Psoas muscle (tissue), 8 donors: ENCODE data around the gene LIX1L. TPM values are rescaled to one million over a fixed set of nuclear protein-coding genes. Genes with fewer than 3 reads are reported as not detected.
"Not testable (repeated sequence)": the region's sequence is repeated elsewhere in the genome, so short reads cannot be mapped to it uniquely, and the experiment has no call there.

Source experiments
- ATAC-seq, 4 donors: fragments of 200-7000 bp; cut with Tn5 transposase; one replicate each; pipeline ENCODE4 v1.9.1; 2020; ENCODE audit warnings: moderate library complexity in 3 of 4, mild to moderate bottlenecking in 2 of 4
- DNase-seq, 2 donors: peaks; one replicate each; pipeline ENCODE4 v3.0.0-alpha.2; 2020
- H3K27ac ChIP-seq: fragments of 200-600 bp; one replicate; pipeline ENCODE4 v1.8.0; 2022
- H3K27me3 ChIP-seq, 3 donors: fragments of 200-600 bp in 1 of 3; one replicate each; pipeline versions ENCODE4 v1.6.1 to v1.8.0; 2013 to 2022; ENCODE audit warnings: low read length in 2 of 3, mild to moderate bottlenecking in 2 of 3, moderate library complexity in 1 of 3; ENCODE audit not compliant: insufficient read depth in 3 of 3
- H3K36me3 ChIP-seq, 2 donors: fragments of 200-600 bp in 1 of 2; one replicate each; pipeline versions ENCODE4 v1.6.1 to v1.8.0; 2013 to 2022; ENCODE audit warnings: low read depth in 1 of 2, mild to moderate bottlenecking in 1 of 2, moderate library complexity in 1 of 2; ENCODE audit not compliant: insufficient read depth in 1 of 2
- H3K4me1 ChIP-seq: fragments of 200-600 bp; one replicate; pipeline ENCODE4 v1.8.0; 2022
- H3K4me3 ChIP-seq: fragments of 200-600 bp; one replicate; pipeline ENCODE4 v1.8.0; 2022; ENCODE audit warnings: mild to moderate bottlenecking
- H3K9me3 ChIP-seq: fragments of 200-600 bp; one replicate; pipeline ENCODE4 v1.8.0; 2022
- WGBS, 3 donors: extraction: QIAGEN DNeasy Blood & Tissue Kit; methylation state at CpG; one replicate each; pipeline versions ENCODE4 v1.1.6 to v1.1.7; 2013; 5-methylcytosine and 5-hydroxymethylcytosine counted together
- intact Hi-C, 2 donors: fragments of 100-400 bp; cut with DNase I; formaldehyde crosslinking; loops; one replicate each; pipeline versions ENCODE4 v1.11.0 to v1.14.2; 2022
- polyA plus RNA-seq, 3 donors: library from polyadenylated mRNA; stranded (reverse); fragments of 200-250 nt; gene quantifications; one replicate each; pipeline ENCODE4 v1.2.3, GENCODE V29; 2013
- total RNA-seq, 4 donors: library from RNA; stranded (reverse); fragmentation: NEBNext Ultra II Directional in 2 of 4; extraction: Animal tissue kit (Norgen Biotek cat#: 25700) in 2 of 4; gene quantifications; one replicate each; pipeline versions ENCODE4 v1.2.1 to v1.2.4, GENCODE V29; 2021 to 2023
- TF ChIP-seq, protein P1 (sequence below): fragments of 200-600 bp; IDR thresholded peaks from one replicate; pipeline ENCODE4 v1.8.0; 2022; ENCODE audit warnings: antibody characterized with exemption
- donor health status: healthy with polysubstance abuse.
- donor health status: DM: no; HTN: no; CAD: no; lungs with moderate emphysema.
- donor health status: Bipolar disorder and iron deficiency.
- donor health status: healthy.
- donor health status: DM: yes; HTN: yes; CAD: no.
- donor health status: DM: no; HTN: no; CAD: no.
- donor health status: DM: no; HTN: no; CAD: no.
- donor health status: DM: yes; HTN: yes; CAD: no.

Gene LIX1L
- total and polyA plus RNA-seq, 7 donors, result 14.6 to 59.7 (median 28.1) TPM

DNA sequence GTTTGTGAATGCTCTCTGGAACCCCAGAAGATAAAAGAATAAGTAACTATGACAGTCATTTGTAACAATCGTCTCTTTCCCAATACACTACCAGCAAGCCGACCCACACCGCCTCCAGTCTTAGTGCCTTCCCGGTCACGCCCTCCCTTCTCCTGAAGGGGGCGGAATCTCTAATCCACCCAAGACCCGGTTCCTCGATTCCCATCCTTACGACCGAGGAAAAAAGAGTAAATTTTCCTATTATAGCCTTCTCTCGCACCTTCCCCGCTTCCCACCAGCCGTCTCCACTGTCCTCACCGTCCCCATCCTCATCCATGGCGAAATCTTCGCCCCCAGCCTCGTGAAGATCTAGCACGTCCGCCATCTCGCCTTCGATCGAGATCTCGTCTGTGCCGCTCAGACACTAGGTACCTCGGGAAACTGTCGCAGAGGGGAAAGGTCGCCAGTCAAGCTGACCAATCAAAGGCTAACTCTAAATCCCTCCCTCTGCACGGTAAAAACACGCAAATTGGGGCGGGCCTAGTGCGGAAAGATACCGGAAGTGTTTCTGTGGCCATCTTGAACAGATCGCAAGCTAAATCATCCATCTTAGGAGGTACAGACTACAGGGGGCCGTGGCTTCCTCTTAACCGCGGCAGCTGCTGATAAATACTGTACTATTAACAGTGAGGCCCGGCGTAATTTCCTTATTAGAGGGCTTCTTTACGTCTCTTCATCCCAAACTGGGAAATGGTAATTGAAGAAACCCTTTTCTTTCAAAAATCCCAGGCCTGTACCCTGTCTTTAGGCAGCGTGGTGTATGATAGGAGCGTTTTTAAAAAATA, 30.5 kb downstream of the LIX1L start, which contains the start of gene RBM8A:
RBM8A (minus strand) TSS at position 422 of the 824 bp plus-strand sequence; CDS start at position 364, 58 bp downstream.
- WGBS, 3 donors, result 0 to 1% (median 0%) methylated on average over 41 of the region's 41 CpGs
- DNase-seq (peak; percentile 91 to 96), ATAC-seq (peak; percentile 95 to 99 (median 96))
- no peaks in the 10 kb centered on the region for H3K27me3 ChIP-seq
- peak within 1 kb of the TSS; percentile 98 for H3K27ac ChIP-seq
- H3K36me3 ChIP-seq, result peaks cover 0 to 42% of the 10 kb centered on the region in 2 donors
- peaks cover 14% of the 10 kb centered on the region for H3K4me1 ChIP-seq
- peak within 1 kb of the TSS; percentile 78 for H3K4me3 ChIP-seq
- intact Hi-C loops, result no loop called here
- no peaks in the 10 kb centered on the region for H3K9me3 ChIP-seq
- TF ChIP-seq, protein P1, sequence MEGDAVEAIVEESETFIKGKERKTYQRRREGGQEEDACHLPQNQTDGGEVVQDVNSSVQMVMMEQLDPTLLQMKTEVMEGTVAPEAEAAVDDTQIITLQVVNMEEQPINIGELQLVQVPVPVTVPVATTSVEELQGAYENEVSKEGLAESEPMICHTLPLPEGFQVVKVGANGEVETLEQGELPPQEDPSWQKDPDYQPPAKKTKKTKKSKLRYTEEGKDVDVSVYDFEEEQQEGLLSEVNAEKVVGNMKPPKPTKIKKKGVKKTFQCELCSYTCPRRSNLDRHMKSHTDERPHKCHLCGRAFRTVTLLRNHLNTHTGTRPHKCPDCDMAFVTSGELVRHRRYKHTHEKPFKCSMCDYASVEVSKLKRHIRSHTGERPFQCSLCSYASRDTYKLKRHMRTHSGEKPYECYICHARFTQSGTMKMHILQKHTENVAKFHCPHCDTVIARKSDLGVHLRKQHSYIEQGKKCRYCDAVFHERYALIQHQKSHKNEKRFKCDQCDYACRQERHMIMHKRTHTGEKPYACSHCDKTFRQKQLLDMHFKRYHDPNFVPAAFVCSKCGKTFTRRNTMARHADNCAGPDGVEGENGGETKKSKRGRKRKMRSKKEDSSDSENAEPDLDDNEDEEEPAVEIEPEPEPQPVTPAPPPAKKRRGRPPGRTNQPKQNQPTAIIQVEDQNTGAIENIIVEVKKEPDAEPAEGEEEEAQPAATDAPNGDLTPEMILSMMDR, result peak; percentile 60

DNA sequence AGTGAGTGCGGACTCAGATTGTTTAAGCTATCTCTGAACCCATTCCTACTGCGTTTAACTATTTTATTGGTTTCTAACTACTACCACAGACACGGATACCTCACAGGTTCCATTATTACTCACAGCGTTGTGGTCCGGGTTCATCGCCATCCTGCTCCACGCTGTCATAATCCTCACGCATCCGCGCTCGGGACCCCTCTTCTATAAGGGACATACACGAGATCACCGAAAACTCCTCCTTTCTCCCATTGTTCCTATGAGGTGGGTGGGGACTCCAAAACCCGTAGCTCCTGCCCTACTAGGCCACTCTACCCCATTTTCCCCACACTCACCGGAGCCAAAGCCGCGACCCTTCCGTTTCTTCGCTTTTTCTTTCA, 31.1 kb downstream of the LIX1L start:
- intact Hi-C loops, result no loop called here
- TF ChIP-seq, protein P1, result no peak
- DNase-seq (no peak), ATAC-seq (peak in 2 of 4 donors; percentile 2 to 8)
- no peaks in the 10 kb centered on the region for H3K9me3 ChIP-seq
- WGBS, 3 donors, result 4 to 6% (median 5%) methylated on average over 19 of the region's 19 CpGs
- no peaks in the 10 kb centered on the region for H3K27me3 ChIP-seq
- H3K27ac ChIP-seq, result peak overlapping the region; percentile 98
- peaks cover 0 to 45% of the 10 kb centered on the region in 2 donors for H3K36me3 ChIP-seq
- peaks cover 14% of the 10 kb centered on the region for H3K4me1 ChIP-seq
- H3K4me3 ChIP-seq, result peak overlapping the region; percentile 78

- Histone ChIP-seq H3K4me3 (no peak overlapping the region), H3K27me3 (no peaks in the 10 kb centered on the region), H3K9me3 (no peaks in the 10 kb centered on the region), H3K4me1 (peaks cover 25% of the 10 kb centered on the region), H3K36me3 (peaks cover 0 to 48% of the 10 kb centered on the region in 2 donors), H3K27ac (no peak overlapping the region)
- TF ChIP-seq, protein P1, result no peak
- no peak for DNase-seq
- no peak for ATAC-seq
- intact Hi-C loops, result no loop called here
- WGBS, 3 donors, result 67 to 77% (median 73%) methylated on average over 2 of the region's 2 CpGs
Measured at GRCh38 chr1:145922266-145922665, 35.6 kb downstream of the LIX1L start.

GRCh38 chr1:145920297-145920696, 37.5 kb downstream of the LIX1L start:
- intact Hi-C loops, H3K27me3 ChIP-seq, ATAC-seq, H3K9me3 ChIP-seq, DNase-seq: not testable (repeated sequence)
- Histone ChIP-seq H3K4me1 (peaks cover 21% of the 10 kb centered on the region), H3K4me3 (peak overlapping the region; percentile 98), H3K36me3 (peaks cover 3 to 56% of the 10 kb centered on the region in 2 donors), H3K27ac (peak overlapping the region; percentile 88)
- 86 to 97% (median 87%) methylated on average over 2 of the region's 4 CpGs for WGBS, 3 donors
